Measurements from ENCODE around the gene WDR88.
"Not testable (repeated sequence)": the region's sequence is repeated elsewhere in the genome, so short reads cannot be mapped to it uniquely, and the experiment has no call there.

Gene WDR88

DNA sequence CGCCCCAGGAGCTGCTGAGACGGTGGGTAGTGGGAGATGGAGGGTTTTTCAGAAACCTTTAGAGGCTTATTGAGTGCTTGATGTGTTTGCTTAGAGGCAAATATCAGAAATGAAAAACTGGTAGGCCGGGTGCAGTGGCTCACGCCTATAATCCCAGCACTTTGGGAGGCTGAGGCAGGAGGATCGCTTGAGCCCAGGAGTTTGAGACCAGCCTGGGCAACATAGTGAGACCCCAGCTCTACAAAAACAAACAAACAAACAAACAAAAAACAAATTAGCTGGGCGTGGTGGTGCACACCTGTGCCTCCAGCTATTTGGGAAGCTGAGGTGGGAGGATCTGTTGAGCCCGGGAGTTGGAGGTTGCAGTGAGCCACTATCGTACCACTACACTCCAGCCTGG lies 5.2 kb upstream of the WDR88 start:
- DNase-seq (ENCODE audit: low read depth in 2 of 2) = not testable (repeated sequence)

DNA sequence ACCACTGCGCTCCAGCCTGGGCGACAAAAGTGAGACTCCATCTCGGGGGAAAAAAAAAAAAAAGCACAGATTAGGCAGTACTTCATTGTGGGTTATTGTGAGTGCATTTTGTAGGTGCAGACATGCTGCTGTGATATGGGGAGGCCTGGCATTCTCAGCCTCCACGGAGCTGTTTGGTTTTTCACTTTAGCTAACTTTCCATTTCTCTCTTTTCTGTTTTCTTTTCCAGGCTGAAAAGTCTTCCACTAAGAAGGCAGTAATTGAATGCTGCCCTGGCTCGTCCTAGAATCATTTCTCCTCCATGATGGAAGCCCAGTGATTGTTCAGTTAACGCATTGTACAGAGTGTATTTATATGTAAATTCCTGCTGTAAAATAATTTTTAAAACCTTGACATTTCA lies 2.0 kb upstream of the WDR88 start:
- no peak for DNase-seq (ENCODE audit: low read depth in 2 of 2)

DNA sequence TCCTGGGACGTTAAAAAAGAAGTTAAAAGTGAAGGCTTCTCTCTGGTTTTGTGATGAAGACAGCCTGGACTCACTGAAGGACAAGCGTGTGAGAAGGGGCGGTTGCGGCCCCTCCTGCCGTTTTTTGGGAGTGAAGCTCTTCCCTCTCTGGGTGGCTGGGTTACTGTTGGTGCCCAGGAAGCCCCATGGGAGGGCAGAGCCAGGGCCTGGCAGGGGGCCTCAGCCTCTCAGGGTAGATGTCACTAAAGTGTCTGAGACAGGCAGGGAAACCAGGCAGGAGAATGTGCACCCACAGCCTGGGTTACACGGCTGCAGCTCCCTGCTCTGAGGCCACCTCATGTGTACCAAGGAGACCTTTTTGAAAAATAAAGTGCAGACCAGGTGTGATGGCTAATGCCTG lies 1.5 kb upstream of the WDR88 start:
- no peak for DNase-seq (ENCODE audit: low read depth in 2 of 2)

DNA sequence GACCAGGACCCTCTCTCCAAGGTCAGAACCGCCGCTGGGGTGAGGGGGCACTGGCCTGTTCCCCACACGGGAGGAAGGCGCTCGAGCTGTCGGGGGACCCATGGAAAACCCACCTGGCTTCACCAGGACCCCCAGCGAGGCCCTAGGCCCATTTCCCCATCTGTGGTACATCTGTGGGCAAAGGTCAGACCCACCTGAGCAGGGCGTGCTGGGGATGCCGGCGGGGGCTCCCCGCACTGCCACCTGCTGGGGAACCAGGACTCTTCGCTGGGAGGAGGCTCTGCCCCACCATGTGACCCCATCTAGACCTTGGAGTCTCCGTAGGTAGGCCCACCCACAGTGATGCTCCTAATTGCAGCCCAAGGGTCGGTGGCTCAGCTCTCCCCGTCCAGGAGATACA lies 511 bp downstream of the WDR88 start:
- DNase-seq (ENCODE audit: low read depth in 2 of 2) = no peak

DNA sequence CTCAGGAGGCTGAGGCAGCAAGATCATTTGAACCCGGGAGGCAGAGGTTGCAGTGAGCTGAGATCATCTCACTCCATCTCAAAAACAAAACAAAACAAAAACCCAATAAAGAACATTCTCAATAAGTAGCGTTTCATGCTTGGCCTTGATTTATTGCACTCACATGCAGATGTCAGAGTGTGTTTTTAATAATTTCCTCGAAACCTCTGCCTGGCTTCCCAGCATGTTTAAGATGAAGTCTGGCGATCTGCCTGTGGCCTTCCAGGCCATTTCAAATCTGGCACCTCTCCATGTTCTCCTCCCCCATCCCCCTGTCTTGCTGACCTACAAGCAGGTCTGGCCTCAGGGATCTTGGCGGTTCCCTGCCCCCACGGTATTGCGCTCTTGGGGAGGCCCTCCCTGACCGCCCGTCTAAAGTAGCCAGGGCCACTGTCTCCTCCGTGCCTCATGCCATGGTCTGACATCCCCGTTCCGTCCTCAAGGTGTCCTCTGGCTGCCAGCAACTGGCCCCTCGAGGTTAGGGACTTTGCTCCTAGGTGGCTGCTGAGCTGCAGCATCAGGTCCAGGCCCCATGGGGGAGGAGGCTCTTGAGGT lies 1.6 kb downstream of the WDR88 start:
- no peak for DNase-seq (ENCODE audit: low read depth in 2 of 2)

DNA sequence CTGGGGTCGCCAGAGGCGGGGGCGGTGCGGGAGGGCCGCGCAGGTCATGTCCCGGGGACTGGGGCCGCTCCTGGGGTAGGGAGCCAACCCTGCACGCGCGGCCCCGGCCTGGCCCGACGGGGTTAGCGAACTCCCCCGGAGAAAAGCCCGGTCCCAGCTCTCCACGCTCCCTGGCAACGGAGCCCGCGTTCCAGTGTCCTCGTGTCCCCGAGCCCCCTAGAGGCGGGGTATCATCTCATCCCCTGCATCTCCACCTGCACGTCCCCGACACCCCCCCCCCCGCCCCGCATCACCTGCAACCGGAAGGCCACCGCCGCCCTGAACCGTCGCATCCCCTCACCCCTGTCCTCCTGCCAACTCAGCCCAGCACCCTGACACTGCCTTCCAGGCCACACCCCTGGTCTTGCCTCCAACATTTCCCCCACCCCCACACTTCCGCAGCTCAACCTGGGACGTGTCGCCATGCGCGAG lies 2.7 kb downstream of the WDR88 start:
- DNase-seq (ENCODE audit: low read depth in 2 of 2) = peak; percentile 37 to 58

DNA sequence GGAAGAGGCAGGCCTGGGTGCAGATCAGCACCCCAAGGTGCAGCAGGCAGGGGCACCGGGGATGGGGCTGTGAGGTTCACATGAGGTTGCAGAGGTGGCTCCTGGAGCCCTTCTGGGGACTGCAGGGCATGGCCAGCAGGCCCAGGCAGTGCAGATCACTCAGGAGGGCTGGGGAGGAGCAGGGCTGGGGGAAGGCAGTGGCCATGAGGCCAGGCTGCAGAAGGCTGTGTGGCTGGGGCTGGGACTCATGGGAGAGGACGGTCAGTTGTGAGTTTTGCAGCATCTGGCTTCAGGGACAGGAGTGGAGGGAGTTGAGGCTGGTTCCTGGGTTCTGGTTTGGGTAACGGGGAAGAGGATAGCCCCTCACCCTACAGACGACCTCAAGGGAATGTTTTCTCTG lies 7.3 kb downstream of the WDR88 start:
- no peak for DNase-seq (ENCODE audit: low read depth in 2 of 2)

DNA sequence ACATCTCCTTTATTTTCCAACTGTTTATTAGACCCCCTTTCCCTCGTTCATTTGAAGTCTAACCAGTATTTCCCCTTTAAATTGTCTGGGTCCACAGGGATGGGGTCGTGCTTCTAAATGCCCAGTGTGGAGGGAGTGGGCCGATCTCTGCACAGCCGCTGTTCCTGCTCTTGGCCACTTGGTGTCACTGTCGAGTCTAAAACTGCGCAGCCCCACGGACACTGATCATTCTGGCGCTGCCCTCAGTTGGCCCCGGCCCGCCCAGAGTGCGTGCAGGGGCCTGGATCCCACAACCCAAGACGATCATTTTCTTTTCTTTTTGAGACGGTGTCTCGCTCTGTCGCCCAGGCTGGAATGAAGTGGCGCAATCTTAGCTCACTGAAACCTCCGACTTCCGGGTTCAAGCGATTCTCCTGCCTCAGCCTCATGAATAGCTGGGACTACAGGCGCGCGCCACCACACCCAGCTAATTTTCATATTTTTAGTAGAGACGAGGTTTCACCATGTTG lies 12.0 kb downstream of the WDR88 start:
- peak; percentile 27 to 50 for DNase-seq (ENCODE audit: low read depth in 2 of 2)

DNA sequence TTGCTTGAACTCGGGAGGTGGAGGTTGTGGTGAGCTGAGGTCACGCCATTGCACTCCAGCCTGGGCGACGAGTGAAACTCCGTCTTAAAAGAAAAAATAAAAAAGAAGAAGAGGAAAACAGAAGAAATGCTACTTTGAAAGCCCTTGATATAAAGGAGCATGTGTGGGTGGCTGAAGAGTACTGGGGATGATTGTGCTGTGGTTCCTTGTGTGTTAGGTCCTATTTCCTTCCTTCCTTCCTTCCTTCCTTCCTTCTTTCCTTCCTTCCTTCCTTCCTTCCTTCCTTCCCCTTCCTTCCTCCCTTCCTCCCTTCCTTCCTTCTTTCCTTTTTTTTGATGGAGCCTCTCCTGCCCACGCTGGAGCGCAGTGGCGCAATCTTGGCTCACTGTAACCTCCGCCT lies 14.3 kb downstream of the WDR88 start:
- DNase-seq (ENCODE audit: low read depth in 2 of 2) = no peak

DNA sequence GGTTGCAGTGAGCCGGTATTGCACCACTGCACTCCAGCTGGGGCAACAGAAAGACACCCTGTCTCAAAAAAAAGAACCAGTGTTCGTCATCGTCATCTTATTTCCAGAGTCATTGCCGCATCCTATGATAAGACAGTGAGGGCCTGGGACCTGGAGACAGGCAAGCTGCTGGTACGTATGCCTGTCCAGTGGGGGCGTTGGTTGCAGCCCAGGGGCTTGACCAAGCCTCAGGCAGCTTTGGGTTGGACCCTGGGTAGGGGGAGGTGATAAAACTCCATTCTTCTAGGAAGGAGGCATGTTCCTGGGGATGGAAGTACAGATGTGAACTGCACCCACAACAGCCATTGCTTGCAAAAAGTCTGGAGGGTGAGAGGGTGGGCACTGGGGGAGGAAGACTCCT lies 15.6 kb downstream of the WDR88 start:
- no peak for DNase-seq (ENCODE audit: low read depth in 2 of 2)

DNA sequence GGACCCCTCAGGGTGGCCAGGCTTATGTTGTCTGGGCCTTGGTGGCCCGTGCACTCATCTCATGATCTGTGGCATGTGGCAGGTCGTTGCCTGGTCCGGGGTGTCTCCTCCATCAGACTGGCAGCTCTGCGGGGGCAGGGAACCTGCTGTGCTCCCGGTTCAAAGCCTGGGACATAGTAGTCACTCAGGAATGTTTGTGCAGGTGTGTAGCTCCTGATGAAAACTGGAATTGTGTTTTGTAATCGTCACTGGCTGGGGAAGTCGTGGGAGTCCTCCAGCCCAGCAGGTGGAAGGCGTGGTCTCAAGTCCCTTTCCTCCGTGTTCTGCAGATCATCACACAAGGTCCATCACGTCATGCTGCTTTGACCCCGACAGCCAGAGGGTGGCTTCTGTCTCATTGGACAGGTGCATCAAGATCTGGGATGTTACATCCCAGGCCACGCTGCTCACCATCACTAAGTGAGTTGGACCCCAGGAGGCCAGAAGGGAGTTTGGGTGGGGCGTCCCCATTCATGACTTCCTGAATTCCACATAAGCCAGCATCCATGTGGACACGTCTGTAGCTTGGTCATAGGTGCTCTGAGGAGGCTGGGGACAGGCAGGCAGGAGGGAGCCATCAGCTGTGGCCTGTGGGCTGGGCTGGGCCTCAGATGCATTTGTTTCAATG lies 19.1 kb downstream of the WDR88 start:
- no peak for DNase-seq (ENCODE audit: low read depth in 2 of 2)

DNA sequence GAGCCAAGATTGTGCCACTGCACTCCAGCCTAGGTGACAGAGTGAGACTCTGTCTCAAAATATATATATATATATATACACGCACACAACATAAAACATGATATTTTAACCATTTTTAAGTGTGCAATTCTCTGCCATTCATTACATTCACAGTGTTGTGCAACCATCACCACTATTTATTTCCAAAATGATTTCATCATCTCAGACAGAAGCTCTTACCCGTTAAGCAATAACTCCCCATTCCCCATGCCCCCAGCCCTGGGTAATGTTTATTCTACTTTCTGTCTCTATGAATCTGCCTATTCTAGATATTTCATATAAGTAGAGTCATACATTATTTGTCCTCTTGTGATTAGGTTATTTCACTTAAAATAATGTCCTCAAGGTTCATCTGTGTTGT lies 20.3 kb downstream of the WDR88 start:
- DNase-seq (ENCODE audit: low read depth in 2 of 2) = no peak

DNA sequence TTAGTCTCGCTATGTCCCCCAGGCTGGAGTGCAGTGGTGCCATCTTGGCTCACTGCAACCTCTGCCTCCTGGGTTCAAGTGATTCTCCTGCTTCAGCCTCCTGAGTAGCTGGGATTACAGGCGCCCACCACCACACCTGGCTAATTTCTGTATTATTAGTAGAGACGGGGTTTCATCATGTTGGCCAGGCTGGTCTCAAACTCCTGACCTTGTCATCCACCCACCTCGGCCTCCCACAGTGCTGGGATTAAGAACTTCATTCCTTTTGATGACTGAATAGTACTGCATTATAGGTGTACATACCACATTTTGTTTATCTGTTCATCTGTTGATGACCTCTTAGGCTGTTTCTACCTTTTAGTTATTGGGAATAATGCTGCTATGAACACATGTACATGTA lies 20.7 kb downstream of the WDR88 start:
- not testable (repeated sequence) for DNase-seq (ENCODE audit: low read depth in 2 of 2)

DNA sequence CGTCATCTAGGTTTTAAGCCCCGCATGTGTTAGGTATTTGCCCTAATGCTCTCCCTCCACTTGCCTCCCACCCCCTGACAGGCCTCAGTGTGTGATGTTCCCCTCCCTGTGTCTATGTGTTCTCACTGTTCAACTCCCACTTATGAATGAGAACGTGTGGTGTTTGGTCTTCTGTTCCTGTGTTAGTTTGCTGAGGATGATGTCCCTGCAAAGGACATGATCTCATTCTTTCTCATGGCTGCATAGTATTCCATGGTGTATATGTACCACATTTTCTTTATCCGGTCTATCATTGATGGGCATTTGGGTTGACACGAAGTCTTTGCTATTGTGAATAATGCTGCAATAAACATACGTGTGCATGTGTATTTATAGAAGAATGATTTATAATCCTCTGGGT lies 22.4 kb downstream of the WDR88 start:
- not testable (repeated sequence) for DNase-seq (ENCODE audit: low read depth in 2 of 2)

DNA sequence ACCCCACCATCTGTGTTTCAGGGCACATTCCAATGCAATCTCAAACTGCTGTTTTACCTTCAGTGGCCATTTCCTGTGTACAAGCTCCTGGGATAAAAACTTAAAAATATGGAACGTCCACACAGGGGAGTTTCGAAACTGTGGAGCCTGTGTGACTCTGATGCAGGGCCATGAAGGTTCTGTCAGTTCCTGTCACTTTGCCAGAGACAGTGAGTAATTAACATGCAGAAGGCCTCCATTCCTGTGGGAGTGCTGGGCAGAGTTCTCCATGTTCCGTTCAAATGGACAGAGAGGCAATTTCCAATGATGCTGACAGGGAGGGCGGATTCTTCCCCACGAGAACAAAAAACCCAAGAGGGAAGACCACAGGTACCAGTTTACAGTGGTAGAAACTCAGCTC lies 24.4 kb downstream of the WDR88 start:
- DNase-seq (ENCODE audit: low read depth in 2 of 2) = no peak

DNA sequence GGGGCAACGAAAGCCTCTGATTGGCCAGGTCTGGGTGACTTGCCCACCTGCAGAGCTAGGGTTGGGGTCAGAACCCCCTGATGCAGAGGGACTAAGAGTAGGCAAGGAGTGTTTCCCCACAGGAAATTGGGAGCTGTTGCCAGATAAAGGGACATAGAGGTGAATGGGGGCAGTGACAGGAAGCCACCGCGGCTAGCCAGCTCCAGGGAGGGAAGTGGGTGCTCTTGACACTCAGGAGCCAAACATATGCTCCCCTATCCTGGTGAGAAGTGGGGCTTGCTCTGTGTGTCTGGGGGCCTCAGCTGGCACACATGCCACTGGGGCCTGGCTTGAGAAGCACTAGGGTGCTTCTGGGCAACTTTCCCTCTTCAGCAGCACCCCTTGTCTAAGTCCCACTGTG lies 26.0 kb downstream of the WDR88 start:
- DNase-seq (ENCODE audit: low read depth in 2 of 2) = no peak

DNA sequence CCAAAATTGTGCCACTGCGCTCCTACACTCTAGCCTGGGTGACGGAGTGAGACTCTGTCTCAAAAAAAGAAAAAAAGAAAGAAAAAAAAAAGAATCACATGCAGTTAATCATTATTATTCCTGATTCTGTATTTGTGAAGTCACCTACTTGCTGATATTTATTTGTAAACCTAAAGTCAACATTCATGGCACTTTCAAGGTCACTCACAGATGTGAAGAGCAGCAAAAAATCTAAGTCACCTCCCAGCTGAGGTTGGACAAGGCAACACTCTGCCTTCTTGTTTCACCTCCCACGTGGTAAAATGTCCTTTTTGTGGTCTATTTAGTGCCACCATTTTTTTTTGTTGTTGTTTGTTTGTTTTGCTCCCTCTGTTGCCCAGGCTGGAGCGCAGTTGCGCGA lies 26.5 kb downstream of the WDR88 start:
- no peak for DNase-seq (ENCODE audit: low read depth in 2 of 2)

DNA sequence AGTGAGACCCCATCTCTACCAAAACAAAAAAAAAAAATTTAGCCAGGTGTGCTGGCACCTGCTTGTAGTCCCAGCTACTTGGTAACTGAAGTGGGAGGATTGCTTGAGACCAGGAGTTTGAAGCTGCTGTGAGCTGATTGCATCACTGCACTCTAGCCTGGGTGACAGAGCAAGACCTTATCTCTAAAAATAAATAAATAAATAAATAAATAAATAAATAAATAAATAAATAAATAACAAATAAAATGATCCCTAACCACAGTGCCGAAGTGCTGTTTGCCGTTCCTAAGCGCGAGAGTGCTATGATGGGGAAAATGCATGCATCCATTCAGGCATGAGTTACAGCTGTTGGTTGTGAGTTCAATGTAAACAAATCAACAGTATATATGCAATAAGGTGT lies 27.2 kb downstream of the WDR88 start:
- no peak for DNase-seq (ENCODE audit: low read depth in 2 of 2)

DNA sequence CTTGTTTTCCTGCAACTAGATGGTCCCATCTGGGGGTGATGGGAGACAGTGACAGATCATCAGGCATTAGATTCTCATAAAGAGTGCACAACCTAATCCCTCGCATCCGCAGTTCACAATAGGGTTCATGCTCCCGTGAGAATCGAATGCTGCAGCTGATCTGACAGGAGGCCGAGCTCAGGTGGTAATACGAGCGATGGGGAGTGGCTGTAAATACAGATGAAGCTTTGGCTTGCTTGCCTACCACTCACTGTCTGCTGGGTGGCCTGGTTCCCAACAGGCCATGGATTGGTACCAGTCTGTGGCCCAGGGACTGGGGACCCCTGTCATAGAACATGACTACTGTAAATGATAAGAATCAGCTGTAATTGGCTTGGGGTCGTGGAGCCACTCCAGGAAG lies 28.0 kb downstream of the WDR88 start:
- DNase-seq (ENCODE audit: low read depth in 2 of 2) = no peak

DNA sequence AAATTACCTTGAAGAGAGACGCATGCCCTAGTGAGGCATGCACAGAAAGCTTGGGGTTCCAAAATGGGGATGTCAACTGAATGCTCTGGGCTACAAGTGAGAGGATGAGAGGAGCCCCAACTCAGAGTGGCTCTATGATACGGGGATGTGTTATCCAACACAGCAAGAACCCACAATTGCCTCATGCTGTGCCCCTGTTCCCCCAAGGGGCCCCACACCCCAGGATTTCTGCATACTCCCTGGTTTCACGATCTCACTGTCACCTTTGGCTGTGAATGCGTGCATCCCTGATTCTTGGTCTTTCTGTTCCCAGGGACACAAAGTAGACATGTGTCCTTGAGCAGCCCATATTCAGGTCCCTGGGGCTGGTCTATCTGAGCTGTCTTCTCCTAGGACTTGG lies 29.3 kb downstream of the WDR88 start:
- no peak for DNase-seq (ENCODE audit: low read depth in 2 of 2)

DNA sequence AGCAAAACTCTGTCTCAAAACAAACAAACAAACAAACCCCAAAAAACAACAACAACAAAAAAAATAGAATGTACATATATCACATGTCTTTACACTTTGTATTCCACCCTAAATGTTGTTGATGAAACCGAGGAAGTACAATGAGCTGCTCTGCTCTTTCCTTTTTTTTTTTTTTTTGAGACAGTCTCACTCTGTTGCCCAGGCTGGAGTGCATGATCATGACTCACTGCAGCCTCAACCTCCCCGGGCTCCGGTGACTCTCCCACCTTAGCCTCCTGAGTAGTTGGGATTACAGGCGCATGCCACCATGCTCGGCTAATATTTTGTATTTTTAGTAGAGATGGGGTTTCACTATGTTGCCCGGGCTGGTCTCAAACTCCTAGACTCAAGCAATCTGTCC lies 31.6 kb downstream of the WDR88 start:
- no peak for DNase-seq (ENCODE audit: low read depth in 2 of 2)

DNA sequence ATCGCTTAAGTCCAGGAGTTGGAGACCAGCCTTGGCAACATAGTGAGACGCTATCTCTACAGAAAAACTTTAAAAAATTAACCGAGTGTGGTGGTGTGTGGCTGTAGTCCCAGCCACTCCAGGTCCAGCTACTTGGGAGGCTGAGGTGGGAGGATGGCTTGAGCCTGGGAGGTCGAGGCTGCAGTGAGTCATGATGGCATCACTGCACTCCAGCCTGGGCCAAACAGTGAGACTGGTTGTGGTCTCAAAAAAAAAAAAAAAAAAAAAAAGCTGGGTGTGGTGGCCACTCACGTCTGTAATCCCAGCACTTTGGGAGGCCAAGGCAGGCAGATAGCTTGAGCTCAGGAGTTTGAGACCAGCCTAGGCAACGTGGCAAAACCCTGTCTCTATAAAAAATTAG lies 34.1 kb downstream of the WDR88 start:
- DNase-seq (ENCODE audit: low read depth in 2 of 2) = not testable (repeated sequence)

DNA sequence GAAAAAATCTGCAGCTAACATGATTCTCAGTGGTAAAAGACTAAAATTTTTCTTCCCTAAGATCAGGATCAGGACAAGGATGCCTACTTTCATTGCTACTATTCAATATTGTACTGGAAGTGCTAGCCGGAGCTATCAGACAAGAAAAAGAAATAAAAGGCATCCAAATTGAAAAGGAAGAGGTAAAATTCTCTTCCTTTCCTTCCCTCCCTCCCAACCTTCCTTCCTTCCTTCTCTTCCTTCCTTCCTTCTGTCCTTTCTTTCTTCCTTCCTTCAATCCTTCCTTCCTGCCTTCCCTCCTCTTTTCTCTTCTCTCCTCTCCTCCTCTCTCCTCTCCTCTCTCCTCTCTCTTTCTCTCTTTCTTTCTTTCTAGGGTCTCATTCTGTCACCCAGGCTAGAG lies 35.5 kb downstream of the WDR88 start:
- DNase-seq (ENCODE audit: low read depth in 2 of 2) = no peak

DNA sequence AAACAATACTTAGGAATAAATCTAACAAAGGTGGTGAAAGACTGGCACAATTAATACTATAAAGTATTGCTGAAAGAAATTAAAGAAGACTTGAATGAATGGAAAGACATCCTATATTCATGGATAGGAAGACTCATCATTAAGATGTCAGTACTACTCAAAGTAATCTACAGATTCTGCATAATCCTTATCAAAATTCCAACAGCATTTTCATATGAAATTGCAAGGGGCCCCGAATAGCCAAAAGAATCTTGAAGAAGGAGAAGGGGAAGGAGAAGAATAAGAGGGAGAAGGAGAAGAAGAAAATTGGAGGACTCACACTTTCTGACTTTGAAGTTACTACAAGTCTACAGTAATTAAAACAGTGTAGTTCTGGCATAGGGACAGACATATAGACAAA lies 36.6 kb downstream of the WDR88 start:
- DNase-seq (ENCODE audit: low read depth in 2 of 2) = no peak
